IMR-90 (cell line): ENCODE results near the gene TMEM184C. TPM values are rescaled to one million over a fixed set of nuclear protein-coding genes. Genes with fewer than 3 reads are reported as not detected.

Source experiments
- ATAC-seq: fragments of 200-7000 bp; cut with Tn5 transposase; 2 replicates; pipeline ENCODE4 v1.9.1; 2020; ENCODE audit warnings: low read depth, mild to moderate bottlenecking, moderate library complexity
- BruUV-seq: library from RNA; stranded (reverse); fragments of 400-500 nt; replicated peaks from 2 replicates; lab custom pipeline; 2021; lab: Mats Ljungman, UMichigan
- CTCF ChIA-PET: fragments of 300-600 bp; formaldehyde crosslinking; extraction: SDS; loops from one replicate; lab custom pipeline; 2021; ENCODE audit warnings: antibody characterized with exemption; lab: Yijun Ruan, JAX
- POLR2A ChIA-PET: fragments of 300-600 bp; sonication (Branson Sonifier 250); formaldehyde crosslinking; loops from one replicate; lab custom pipeline; 2022; ENCODE audit warnings: antibody characterized with exemption; ENCODE audit not compliant: unreplicated experiment; lab: Charles Lee
- DNase-seq: peaks from one replicate; pipeline ENCODE4 v3.0.0; 2013
- H2AFZ ChIP-seq: replicated peaks from 2 replicates; pipeline ENCODE3; 2013; ENCODE audit warnings: low read length, mild to moderate bottlenecking; ENCODE audit not compliant: poor library complexity
- H2AK5ac ChIP-seq: 2 replicates; pipeline ENCODE4 v1.6.1; 2013; ENCODE audit warnings: low read depth, low read length, inconsistent platforms
- H2AK9ac ChIP-seq: replicated peaks from 2 replicates; pipeline ENCODE3; 2013; ENCODE audit warnings: mild to moderate bottlenecking, low read depth, low read length, moderate library complexity; ENCODE audit not compliant: poor library complexity
- H2BK120ac ChIP-seq: 2 replicates; pipeline ENCODE4 v1.6.1; 2013; ENCODE audit warnings: low read depth, low read length, inconsistent platforms
- H2BK15ac ChIP-seq: 3 replicates; pipeline ENCODE4 v1.6.1; 2013; ENCODE audit warnings: low read depth, low read length, inconsistent platforms
- H2BK20ac ChIP-seq: 2 replicates; pipeline ENCODE4 v1.6.1; 2013; ENCODE audit warnings: low read depth, mild to moderate bottlenecking, inconsistent platforms, low read length, moderate library complexity
- H2BK5ac ChIP-seq: 2 replicates; pipeline ENCODE4 v1.6.1; 2013; ENCODE audit warnings: mild to moderate bottlenecking, low read depth, low read length, inconsistent platforms; ENCODE audit not compliant: poor library complexity, severe bottlenecking
- H3K14ac ChIP-seq: replicated peaks from 2 replicates; pipeline ENCODE4 v1.6.1; 2013; ENCODE audit warnings: low read depth, low read length, inconsistent platforms
- H3K18ac ChIP-seq: 2 replicates; pipeline ENCODE4 v1.6.1; 2013; ENCODE audit warnings: low read depth, low read length, control low read depth
- H3K23ac ChIP-seq: 2 replicates; pipeline ENCODE4 v1.6.1; 2013; ENCODE audit warnings: low read depth, low read length, inconsistent platforms
- H3K27ac ChIP-seq: 2 replicates; pipeline ENCODE4 v1.5.1; 2013; ENCODE audit warnings: mild to moderate bottlenecking, control low read depth, low read length; ENCODE audit not compliant: insufficient read depth
- H3K27me3 ChIP-seq: 2 replicates; pipeline ENCODE4 v1.6.1; 2013; ENCODE audit warnings: low read length; ENCODE audit not compliant: control insufficient read depth, insufficient read depth
- H3K36me3 ChIP-seq: 2 replicates; pipeline ENCODE4 v1.6.1; 2013; ENCODE audit warnings: low read length, mixed read lengths; ENCODE audit not compliant: control insufficient read depth, insufficient read depth
- H3K4ac ChIP-seq: 2 replicates; pipeline ENCODE4 v1.6.1; 2013; ENCODE audit warnings: low read depth, low read length, inconsistent platforms
- H3K4me1 ChIP-seq: 2 replicates; pipeline ENCODE4 v1.6.1; 2013; ENCODE audit warnings: low read length, mixed read lengths; ENCODE audit not compliant: control insufficient read depth, insufficient read depth
- H3K4me2 ChIP-seq: 2 replicates; pipeline ENCODE4 v1.6.1; 2013; ENCODE audit warnings: low read depth, mild to moderate bottlenecking, control low read depth, low read length, moderate library complexity
- H3K4me3 ChIP-seq: 2 replicates; pipeline ENCODE4 v1.5.1; 2013; ENCODE audit warnings: low read depth, mild to moderate bottlenecking, control low read depth, low read length, moderate library complexity; ENCODE audit not compliant: insufficient read depth
- H3K56ac ChIP-seq: 2 replicates; pipeline ENCODE4 v1.6.1; 2013; ENCODE audit warnings: low read length, inconsistent platforms; ENCODE audit not compliant: insufficient read depth; ENCODE audit errors: extremely low read depth
- H3K79me1 ChIP-seq, 2 experiments: 2 replicates each; pipeline ENCODE4 v1.6.1; 2013; ENCODE audit warnings: low read length in 2 of 2, inconsistent platforms in 1 of 2, low read depth in 1 of 2
- H3K9ac ChIP-seq: 2 replicates; pipeline ENCODE4 v1.6.1; 2013; ENCODE audit warnings: low read depth, low read length, control low read depth
- H3K9me1 ChIP-seq: 2 replicates; pipeline ENCODE4 v1.6.1; 2013; ENCODE audit warnings: low read length, inconsistent platforms; ENCODE audit not compliant: insufficient read depth
- H3K9me3 ChIP-seq: 2 replicates; pipeline ENCODE4 v1.6.1; 2013; ENCODE audit warnings: low read length; ENCODE audit not compliant: control insufficient read depth, insufficient read depth
- H4K20me1 ChIP-seq: 2 replicates; pipeline ENCODE4 v1.6.1; 2013; ENCODE audit warnings: low read length, inconsistent platforms; ENCODE audit not compliant: insufficient read depth
- H4K5ac ChIP-seq: 2 replicates; pipeline ENCODE4 v1.6.1; 2013; ENCODE audit warnings: mild to moderate bottlenecking, low read depth, low read length, control low read depth
- H4K8ac ChIP-seq, 2 experiments: 2 replicates each; pipeline ENCODE4 v1.6.1; 2013; ENCODE audit warnings: low read depth in 2 of 2, low read length in 2 of 2, control low read depth in 1 of 2, inconsistent platforms in 1 of 2
- H4K91ac ChIP-seq: 2 replicates; pipeline ENCODE4 v1.6.1; 2013; ENCODE audit warnings: low read depth, low read length, inconsistent platforms; ENCODE audit not compliant: insufficient read depth
- BHLHE40 ChIP-seq: fragments of 150-350 bp; IDR thresholded peaks from 2 replicates; pipeline ENCODE4 v1.6.1; 2016; ENCODE audit warnings: mild to moderate bottlenecking, low read depth, low read length
- CEBPB ChIP-seq: IDR thresholded peaks from 2 replicates; pipeline ENCODE4 v1.6.1; 2012; ENCODE audit warnings: low read depth, low read length, improper control_type of control experiment
- CHD1 ChIP-seq: IDR thresholded peaks from 2 replicates; pipeline ENCODE4 v1.6.1; 2012; ENCODE audit warnings: low read depth, low read length, improper control_type of control experiment
- CTCF ChIP-seq: conservative IDR thresholded peaks from 2 replicates; pipeline ENCODE4 v1.5.1; 2012; ENCODE audit warnings: mild to moderate bottlenecking, low read depth, low read length, improper control_type of control experiment
- ELK1 ChIP-seq: fragments of 150-350 bp; IDR thresholded peaks from 2 replicates; pipeline ENCODE4 v1.6.1; 2016; ENCODE audit warnings: low read depth, mild to moderate bottlenecking, low read length, moderate library complexity, borderline replicate concordance
- FOS ChIP-seq: fragments of 150-350 bp; IDR thresholded peaks from 2 replicates; pipeline ENCODE4 v1.6.1; 2016; ENCODE audit warnings: low read depth, low read length
- MAFK ChIP-seq: IDR thresholded peaks from 2 replicates; pipeline ENCODE4 v1.6.1; 2012; ENCODE audit warnings: low read depth, low read length, improper control_type of control experiment
- MXI1 ChIP-seq: IDR thresholded peaks from 2 replicates; pipeline ENCODE4 v1.6.1; 2012; ENCODE audit warnings: low read depth, mild to moderate bottlenecking, low read length, moderate library complexity, borderline replicate concordance
- NFE2L2 ChIP-seq: fragments of 150-350 bp; IDR thresholded peaks from 2 replicates; pipeline ENCODE4 v1.6.1; 2016; ENCODE audit warnings: low read depth, mild to moderate bottlenecking, low read length
- POLR2A ChIP-seq: IDR thresholded peaks from 2 replicates; pipeline ENCODE4 v1.6.1; 2012; ENCODE audit warnings: mild to moderate bottlenecking, low read depth, low read length
- RAD21 ChIP-seq: IDR thresholded peaks from 2 replicates; pipeline ENCODE4 v1.6.1; 2012; ENCODE audit warnings: low read length, improper control_type of control experiment
- RCOR1 ChIP-seq: IDR thresholded peaks from 2 replicates; pipeline ENCODE4 v1.6.1; 2012; ENCODE audit warnings: mild to moderate bottlenecking, low read length, improper control_type of control experiment; ENCODE audit not compliant: insufficient replicate concordance
- RFX5 ChIP-seq: IDR thresholded peaks from 2 replicates; pipeline ENCODE4 v1.8.0; 2012; ENCODE audit warnings: low read depth, mild to moderate bottlenecking, low read length, moderate library complexity
- SMC3 ChIP-seq: fragments of 150-350 bp; IDR thresholded peaks from 2 replicates; pipeline ENCODE4 v1.6.1; 2016; ENCODE audit warnings: low read depth, mild to moderate bottlenecking, antibody characterized with exemption, low read length, moderate library complexity
- WGBS, 2 experiments: methylation state at CpG; one replicate each; pipeline versions ENCODE4 v1.1.5 to v1.1.7; 2013; ENCODE audit warnings: missing lambda C conversion rate in 2 of 2; ENCODE audit not compliant: insufficient read length in 1 of 2; ENCODE audit errors: extremely low coverage in 2 of 2; 5-methylcytosine and 5-hydroxymethylcytosine counted together
- dilution Hi-C: fragments of 300-500 bp; cut with HindIII; formaldehyde crosslinking; loops from one replicate; pipeline ENCODE4 v1.14.3; 2018; ENCODE audit warnings: low sequenced_read_pairs; ENCODE audit not compliant: unreplicated experiment
- in situ Hi-C: fragments of 300-500 bp; cut with MboI; formaldehyde crosslinking; loops from 3 replicates; pipeline ENCODE4 v1.14.3; 2019; ENCODE audit warnings: low sequenced_read_pairs, inconsistent platforms, mixed read lengths
- intact Hi-C: fragments of 100-400 bp; cut with micrococcal nuclease; formaldehyde crosslinking; loops from 2 replicates; pipeline ENCODE4 v1.10.0; 2022
- polyA plus RNA-seq, 3 experiments: library from polyadenylated mRNA; depleted of rRNA; stranded (reverse); fragments of >200 nt; gene quantifications; 2 replicates each; pipeline ENCODE4 v1.2.3, GENCODE V29; 2012; ENCODE audit warnings: low replicate concordance in 1 of 3
- total RNA-seq: library from RNA; depleted of rRNA; stranded (reverse); fragments of >200 nt; gene quantifications from 2 replicates; pipeline ENCODE4 v1.2.3, GENCODE V29; 2012

TMEM184C gene
- total and polyA plus RNA-seq, 2 of the 4 experiments (the other 2 are of a cell fraction), result 17.4 to 67.6 TPM

GRCh38 chr4:147617841-147618691 lies 869 bp downstream of the TMEM184C start:
- dilution Hi-C loops (no loop called here), intact Hi-C loops (loop anchor here (5.0 kb wide), 1 partner anchor 249 kb away; no protein-coding TSS in a partner anchor), in situ Hi-C loops (no loop called here)
- POLR2A ChIA-PET, result interaction anchor here (1.0 kb wide), 1 partner anchor 66 kb away, joined by 5 read pairs; the partner anchor contains the start of gene PRMT9
- peak overlapping the region; percentile 74; the same call in 1 of the 2 replicates for H3K56ac ChIP-seq
- peaks cover 2% of the 10 kb centered on the region; the same call in 1 of the 2 replicates for H3K4me1 ChIP-seq
- no peak overlapping the region for H2BK20ac ChIP-seq
- CTCF ChIA-PET, result interaction anchor here (0.8 to 0.9 kb wide), 2 partner anchors 11 to 21 kb away, joined by 3 read pairs; no protein-coding TSS in a partner anchor
- DNase-seq (no peak), ATAC-seq (no peak)
- WGBS, 2 experiments, result no CpG with 5 or more reads among the region's 17 CpGs
- no peaks in the 10 kb centered on the region for H3K9me3 ChIP-seq
- no peak overlapping the region for H3K18ac ChIP-seq
- no peaks in the 10 kb centered on the region for H4K20me1 ChIP-seq
- peak overlapping the region; percentile 98 for H3K4me2 ChIP-seq
- H2BK5ac ChIP-seq, result peak overlapping the region; percentile 65
- peaks cover 13% of the 10 kb centered on the region for H3K36me3 ChIP-seq
- H4K8ac ChIP-seq, result peak overlapping the region; percentile 80 to 95; a peak in 2 of 4 replicates
- H3K9ac ChIP-seq, result peak overlapping the region; percentile 82
- no peak overlapping the region for H2BK15ac ChIP-seq
- peak overlapping the region; percentile 90 for H3K4me3 ChIP-seq
- no peak overlapping the region for H4K91ac ChIP-seq
- no peaks in the 10 kb centered on the region; the same call in 1 of the 2 replicates for H3K9me1 ChIP-seq
- H3K27me3 ChIP-seq, result no peaks in the 10 kb centered on the region
- no peak overlapping the region for H2AK5ac ChIP-seq
- H3K4ac ChIP-seq, result peak overlapping the region; percentile 45
- H2BK120ac ChIP-seq, result no peak overlapping the region
- BruUV-seq, result no TSS peak
- H2AFZ ChIP-seq, result peak overlapping the region; percentile 99
- peak overlapping the region; percentile 89 for H3K27ac ChIP-seq
- H2AK9ac ChIP-seq, result peak overlapping the region; percentile 86
- H3K14ac ChIP-seq, result peak overlapping the region; percentile 89
- H4K5ac ChIP-seq, result peak overlapping the region; percentile 93; the same call in 1 of the 2 replicates
- H3K79me1 ChIP-seq, result peaks cover 26 to 38% of the 10 kb centered on the region in 2 experiments
- peak overlapping the region; percentile 95 for H3K23ac ChIP-seq
- TF ChIP-seq CHD1, result no peak
- no peak for TF ChIP-seq MAFK
- no peak for TF ChIP-seq NFE2L2
- TF ChIP-seq RFX5, result no peak
- TF ChIP-seq CEBPB, result no peak
- no peak for TF ChIP-seq SMC3
- no peak for TF ChIP-seq RAD21
- TF ChIP-seq BHLHE40, result no peak
- TF ChIP-seq MXI1, result no peak
- no peak for TF ChIP-seq POLR2A
- no peak for TF ChIP-seq CTCF
- TF ChIP-seq RCOR1, result no peak
- TF ChIP-seq FOS, result no peak
- no peak for TF ChIP-seq ELK1
